ENCODE data around the gene RAB12. TPM values are rescaled to one million over a fixed set of nuclear protein-coding genes. Genes with fewer than 3 reads are reported as not detected.
"Not testable (repeated sequence)": the region's sequence is repeated elsewhere in the genome, so short reads cannot be mapped to it uniquely, and the experiment has no call there.

RAB12 gene, protein sequence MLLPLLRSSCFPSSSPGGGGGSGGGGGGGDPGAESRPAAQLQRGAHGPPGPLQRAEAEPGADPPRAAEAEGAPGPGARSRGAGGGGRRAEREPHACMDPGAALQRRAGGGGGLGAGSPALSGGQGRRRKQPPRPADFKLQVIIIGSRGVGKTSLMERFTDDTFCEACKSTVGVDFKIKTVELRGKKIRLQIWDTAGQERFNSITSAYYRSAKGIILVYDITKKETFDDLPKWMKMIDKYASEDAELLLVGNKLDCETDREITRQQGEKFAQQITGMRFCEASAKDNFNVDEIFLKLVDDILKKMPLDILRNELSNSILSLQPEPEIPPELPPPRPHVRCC
- polyA plus RNA-seq (ENCODE audit: insufficient read length in 4 of 4): 10 to 100 TPM; 39.0 to 49.8 (median 48.7) TPM

- peak; percentile 60 to 68 (median 65) for DNase-seq (ENCODE audit: low read depth in 4 of 4, low spot score in 3 of 4)
These were observed at the start of gene RAB12 for GRCh38 chr18:8608795-8609658. Gene RAB12 (plus strand): TSS chr18:8609437. CDS start chr18:8609440, 3 bp downstream.

- no peak for DNase-seq (ENCODE audit: low read depth in 4 of 4, low spot score in 3 of 4)
These were observed 49.5 kb upstream of the RAB12 start for GRCh38 chr18:8559612-8560186.

DNA sequence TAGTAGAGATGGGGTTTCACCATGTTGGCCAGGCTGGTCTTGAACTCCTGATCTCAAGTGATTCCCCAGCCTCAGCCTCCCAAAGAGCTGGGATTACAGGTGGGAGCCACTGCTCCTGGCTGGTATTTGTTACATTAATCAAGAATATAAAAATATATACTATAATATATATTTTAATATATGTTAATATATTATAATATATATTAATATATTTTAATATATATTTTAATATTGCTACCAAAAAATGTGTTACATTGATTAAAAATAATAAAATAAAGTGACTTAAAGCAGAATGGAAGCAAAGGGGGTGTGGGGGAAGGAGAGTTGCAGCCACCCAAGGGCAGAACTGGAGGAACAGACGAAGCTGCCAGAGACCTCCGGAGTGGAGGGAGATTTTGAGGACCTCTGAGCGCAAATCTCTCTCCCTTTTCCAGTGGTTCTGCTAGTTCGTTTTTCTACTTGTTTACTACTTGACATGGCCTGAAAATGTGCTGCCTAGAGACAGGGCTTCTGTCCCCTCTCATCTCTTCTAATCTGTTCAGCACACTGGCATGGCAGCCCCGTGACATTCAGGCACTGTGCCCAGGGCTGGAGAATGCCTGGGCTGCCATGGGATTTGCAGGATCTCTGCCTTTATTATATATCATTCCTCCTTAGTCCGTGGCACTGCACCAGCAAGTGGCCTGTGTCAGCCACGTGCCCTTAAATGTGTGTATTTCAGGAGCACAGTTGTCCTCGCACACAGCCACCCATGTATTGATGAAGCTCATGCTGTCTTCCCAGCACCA, 47.9 kb upstream of the RAB12 start:
- DNase-seq (ENCODE audit: low read depth in 4 of 4, low spot score in 3 of 4): no peak

GRCh38 chr18:8562070-8562469, 47.2 kb upstream of the RAB12 start:
- DNase-seq (ENCODE audit: low read depth in 4 of 4, low spot score in 3 of 4): no peak

DNA sequence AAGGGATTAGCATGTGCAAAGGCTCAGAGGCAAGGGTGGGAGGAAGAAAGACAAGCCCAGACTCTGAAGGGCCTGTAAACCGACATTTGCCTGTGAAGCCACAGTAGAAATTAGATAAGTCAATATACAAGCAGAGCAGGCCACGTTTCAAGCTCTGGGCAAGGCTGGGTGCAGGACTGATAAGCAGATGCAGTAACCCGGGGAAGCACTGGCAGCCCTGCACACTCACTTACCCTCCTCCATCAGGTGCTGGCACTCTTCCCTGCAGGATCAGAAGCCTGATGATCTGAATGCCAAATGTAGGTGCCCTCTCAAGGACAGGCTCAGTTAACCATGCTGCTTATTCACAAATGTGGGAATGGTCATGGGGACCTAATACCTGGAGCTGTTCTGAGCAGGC, 46.3 kb upstream of the RAB12 start:
- no peak for DNase-seq (ENCODE audit: low read depth in 4 of 4, low spot score in 3 of 4)

DNA sequence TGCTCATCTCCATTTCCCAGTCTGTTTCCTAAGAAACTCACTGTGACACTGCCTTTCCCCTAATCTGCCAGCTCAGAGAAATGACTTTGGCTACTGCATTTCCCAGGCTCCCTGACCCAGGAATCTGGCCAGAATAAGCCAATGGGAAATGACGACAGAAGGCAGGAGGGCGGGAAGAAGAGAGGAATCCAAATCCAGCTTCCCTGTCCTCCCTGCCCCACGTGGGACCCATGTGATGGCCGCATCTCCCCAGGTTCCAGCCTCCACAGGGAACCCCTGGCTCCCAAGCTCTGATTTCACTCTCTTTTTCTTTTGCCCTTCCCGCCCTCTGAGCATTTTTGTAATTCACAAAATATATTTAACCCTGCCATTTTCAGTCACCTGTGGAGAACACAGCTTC, 37.8 kb upstream of the RAB12 start:
- DNase-seq (ENCODE audit: low read depth in 4 of 4, low spot score in 3 of 4): no peak

GRCh38 chr18:8573766-8574165, 35.5 kb upstream of the RAB12 start:
- not testable (repeated sequence) for DNase-seq (ENCODE audit: low read depth in 4 of 4, low spot score in 3 of 4)

DNA sequence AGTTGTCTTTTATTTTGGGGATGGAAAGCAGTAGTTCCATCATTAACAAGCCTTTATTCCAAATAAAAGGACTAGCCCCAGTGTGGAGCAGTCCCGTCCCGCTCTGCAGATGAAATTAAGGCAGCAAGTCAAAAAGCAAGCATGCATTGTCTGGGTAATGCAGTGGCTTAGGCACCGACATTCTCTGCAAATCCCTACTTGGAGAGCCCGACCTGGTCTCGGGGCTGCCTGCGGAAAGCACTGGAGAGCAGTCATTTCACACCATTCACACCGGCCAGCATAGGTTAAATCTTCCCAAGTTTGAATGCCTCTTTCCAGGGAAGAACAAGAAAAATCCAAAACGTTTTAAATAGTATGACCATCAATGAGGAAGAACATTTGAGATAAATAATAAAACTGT, 24.4 kb upstream of the RAB12 start:
- DNase-seq (ENCODE audit: low read depth in 4 of 4, low spot score in 3 of 4): no peak

GRCh38 chr18:8586941-8587340, 22.3 kb upstream of the RAB12 start:
- DNase-seq (ENCODE audit: low read depth in 4 of 4, low spot score in 3 of 4): no peak

- DNase-seq (ENCODE audit: low read depth in 4 of 4, low spot score in 3 of 4): no peak
These were observed 13.8 kb upstream of the RAB12 start for GRCh38 chr18:8595445-8595844.

GRCh38 chr18:8601277-8602032, 7.8 kb upstream of the RAB12 start:
- DNase-seq (ENCODE audit: low read depth in 4 of 4, low spot score in 3 of 4): no peak

DNA sequence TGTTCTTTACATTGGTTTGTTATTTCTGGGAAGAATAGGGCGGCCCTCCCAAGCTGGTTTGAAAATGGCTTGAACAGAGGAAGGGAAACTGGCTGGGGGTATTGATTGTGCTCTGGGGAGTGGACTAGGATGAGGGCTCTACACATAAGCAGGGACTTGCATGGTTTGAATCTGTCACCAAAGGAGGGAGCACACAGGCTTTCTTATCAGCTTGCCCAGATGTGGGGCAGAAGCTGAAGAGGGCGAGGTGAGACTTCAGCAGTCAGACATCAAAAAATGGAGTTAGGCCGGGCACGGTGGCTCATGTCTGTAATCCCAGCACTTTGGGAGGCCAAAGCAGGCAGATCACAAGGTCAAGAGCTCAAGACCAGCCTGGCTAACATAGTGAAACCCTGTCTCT, 7.2 kb upstream of the RAB12 start:
- DNase-seq (ENCODE audit: low read depth in 4 of 4, low spot score in 3 of 4): no peak

DNA sequence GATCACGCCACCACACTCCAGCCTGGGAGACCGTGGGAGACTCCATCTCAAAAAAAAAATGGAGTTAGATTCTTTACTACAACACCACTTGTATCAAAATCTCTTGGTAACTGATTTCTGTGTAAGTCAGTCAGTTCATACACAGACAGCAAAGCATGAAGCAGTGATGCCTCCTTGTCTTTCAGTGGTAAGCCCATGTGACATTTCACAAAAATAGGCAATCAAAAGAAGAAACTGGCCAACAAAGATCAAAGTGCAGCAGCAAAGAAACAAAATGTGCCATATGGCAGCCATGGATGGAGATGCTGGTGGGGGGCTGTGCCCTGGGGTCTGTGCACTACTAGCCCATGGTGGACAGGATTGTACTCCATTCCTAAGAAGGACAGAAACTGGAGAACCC, 6.7 kb upstream of the RAB12 start:
- DNase-seq (ENCODE audit: low read depth in 4 of 4, low spot score in 3 of 4): no peak

DNA sequence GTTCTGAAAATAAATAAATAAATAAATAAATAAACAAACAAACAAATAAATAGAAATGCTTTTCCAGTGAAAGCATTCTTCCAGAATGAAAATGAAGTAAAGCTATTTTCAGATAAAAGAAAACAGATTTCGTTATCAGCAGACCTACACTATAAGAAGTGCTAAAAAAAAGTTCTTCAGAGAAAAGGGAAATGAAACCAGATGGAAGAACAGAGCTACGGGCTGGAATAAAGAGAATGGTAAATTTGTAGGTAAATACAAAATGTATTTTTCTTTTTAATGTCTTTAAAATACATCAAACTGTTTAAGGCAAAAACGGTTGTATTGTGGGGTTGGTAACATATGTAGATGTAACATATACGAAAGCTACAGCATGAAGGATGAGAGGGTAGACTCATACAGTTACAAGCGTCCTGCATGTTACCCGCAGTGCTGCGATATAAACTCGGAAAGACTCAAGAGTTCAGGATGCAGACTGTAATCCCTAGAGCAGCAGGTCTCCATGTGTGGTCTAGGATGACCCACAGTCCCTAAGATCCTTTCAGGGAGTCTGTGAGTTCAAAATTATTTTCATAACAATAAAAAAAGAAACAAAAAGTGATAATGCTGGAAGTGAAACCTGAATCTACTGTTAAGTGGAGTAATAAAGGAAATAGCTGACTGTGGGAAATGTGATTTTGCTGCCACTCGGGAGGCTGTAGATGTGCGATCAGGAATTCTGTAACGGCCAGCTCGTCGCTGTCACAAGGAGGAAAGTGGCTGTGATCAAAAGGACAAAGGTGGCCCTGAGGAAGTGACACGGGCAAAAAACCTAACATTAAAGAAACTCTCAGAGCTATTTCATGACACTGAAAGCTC, 5.3 kb upstream of the RAB12 start:
- no peak for DNase-seq (ENCODE audit: low read depth in 4 of 4, low spot score in 3 of 4)

- no peak for DNase-seq (ENCODE audit: low read depth in 4 of 4, low spot score in 3 of 4)
These were observed 3.3 kb upstream of the RAB12 start for GRCh38 chr18:8605974-8606373.

- no peak for DNase-seq (ENCODE audit: low read depth in 4 of 4, low spot score in 3 of 4)
These were observed 1.2 kb upstream of the RAB12 start for GRCh38 chr18:8607776-8608742.

DNA sequence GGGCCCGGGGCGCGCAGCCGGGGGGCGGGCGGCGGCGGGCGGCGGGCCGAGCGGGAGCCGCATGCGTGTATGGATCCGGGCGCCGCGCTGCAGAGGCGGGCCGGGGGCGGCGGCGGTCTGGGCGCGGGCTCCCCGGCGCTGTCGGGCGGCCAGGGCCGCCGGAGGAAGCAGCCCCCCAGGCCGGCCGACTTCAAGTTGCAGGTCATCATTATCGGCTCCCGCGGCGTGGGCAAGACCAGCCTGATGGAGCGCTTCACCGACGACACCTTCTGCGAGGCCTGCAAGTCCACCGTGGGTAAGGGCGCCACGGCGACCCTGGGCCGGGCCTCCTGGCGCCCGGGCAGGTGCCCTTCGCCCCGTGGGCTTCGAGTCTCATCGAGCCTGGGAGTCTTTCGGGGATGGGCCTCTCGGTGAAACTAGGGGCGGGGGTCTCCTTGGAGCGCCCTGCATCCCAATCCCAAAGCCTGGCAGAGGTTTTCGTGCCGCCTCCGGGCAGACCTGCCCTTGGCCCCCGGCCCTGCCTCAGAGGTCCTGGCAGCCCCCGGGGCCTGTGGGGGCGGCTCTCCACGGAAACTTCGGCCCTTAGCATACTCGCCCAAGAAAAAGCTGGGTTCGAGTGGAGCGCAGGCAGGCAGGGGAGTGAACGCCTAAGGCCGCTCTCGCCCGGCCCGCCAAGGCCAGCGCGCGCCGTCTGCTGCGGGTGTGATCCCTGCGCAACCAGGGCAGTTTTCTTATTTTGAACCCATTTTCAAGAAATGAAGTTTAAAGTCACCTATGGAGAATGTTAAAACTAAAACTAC, 622 bp downstream of the RAB12 start:
- DNase-seq (ENCODE audit: low read depth in 4 of 4, low spot score in 3 of 4): no peak
